ENCODE results near the gene PARD6G. TPM values are rescaled to one million over a fixed set of nuclear protein-coding genes. Genes with fewer than 3 reads are reported as not detected.

Gene PARD6G
- total and polyA plus RNA-seq, 10 of the 15 experiments (the other 5 are each of a cell fraction or from before 2014, with no cell fraction given), result 0.20 to 2.0 (median 0.60) TPM

DNA sequence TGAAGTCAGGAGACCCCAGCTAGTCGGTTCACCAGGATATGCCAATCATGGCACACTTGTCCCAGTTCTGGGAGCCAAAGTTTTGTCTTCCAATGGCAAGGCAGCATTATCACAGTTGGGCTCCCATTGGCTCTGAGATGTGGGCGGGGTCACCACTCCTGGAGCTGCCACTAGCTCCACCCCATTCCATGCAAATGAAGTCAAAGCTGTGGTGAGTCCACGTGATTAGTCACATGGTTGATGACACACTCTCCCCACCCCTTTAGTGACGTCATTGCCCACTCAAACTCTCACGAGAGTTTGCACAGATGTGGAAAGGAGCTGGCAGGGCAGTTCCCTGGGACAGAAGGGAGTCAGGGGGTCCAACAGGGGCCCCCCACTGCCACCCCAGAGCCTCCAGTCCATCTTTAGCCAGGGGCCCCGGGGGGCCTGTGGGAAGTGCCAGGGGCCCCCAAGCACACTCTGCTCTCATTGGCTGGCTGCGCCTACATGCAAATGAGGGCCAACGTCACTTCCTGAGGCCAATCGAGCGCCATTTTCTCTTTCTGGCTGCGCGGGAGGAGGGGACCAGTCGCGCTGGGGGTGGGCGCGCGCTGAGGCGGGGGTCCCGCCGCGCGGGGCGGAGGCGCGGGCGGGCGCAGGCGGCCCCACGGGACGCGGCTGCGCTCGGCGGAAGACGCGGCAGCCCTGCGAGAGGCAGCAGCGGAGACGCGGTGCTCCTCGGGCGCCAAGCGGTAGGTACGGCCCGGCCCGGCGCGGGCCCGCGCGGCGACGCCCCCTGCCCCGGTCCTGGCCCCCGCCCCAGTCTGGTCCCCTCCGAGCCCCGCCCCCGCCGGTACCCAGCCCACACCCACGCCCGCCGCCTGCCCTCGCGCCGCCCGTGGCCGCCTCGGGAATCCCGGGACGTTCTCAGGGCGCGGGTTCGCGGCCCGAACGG, 138.3 kb downstream of the PARD6G start, which contains the start of gene ADNP2 (continued):
- peak; percentile 26; the same call in 1 of the 2 replicates for TF ChIP-seq RB1 (IDR thresholded peaks at IDR 0.05; ENCODE audit: borderline replicate concordance)
- TF ChIP-seq, protein P1, sequence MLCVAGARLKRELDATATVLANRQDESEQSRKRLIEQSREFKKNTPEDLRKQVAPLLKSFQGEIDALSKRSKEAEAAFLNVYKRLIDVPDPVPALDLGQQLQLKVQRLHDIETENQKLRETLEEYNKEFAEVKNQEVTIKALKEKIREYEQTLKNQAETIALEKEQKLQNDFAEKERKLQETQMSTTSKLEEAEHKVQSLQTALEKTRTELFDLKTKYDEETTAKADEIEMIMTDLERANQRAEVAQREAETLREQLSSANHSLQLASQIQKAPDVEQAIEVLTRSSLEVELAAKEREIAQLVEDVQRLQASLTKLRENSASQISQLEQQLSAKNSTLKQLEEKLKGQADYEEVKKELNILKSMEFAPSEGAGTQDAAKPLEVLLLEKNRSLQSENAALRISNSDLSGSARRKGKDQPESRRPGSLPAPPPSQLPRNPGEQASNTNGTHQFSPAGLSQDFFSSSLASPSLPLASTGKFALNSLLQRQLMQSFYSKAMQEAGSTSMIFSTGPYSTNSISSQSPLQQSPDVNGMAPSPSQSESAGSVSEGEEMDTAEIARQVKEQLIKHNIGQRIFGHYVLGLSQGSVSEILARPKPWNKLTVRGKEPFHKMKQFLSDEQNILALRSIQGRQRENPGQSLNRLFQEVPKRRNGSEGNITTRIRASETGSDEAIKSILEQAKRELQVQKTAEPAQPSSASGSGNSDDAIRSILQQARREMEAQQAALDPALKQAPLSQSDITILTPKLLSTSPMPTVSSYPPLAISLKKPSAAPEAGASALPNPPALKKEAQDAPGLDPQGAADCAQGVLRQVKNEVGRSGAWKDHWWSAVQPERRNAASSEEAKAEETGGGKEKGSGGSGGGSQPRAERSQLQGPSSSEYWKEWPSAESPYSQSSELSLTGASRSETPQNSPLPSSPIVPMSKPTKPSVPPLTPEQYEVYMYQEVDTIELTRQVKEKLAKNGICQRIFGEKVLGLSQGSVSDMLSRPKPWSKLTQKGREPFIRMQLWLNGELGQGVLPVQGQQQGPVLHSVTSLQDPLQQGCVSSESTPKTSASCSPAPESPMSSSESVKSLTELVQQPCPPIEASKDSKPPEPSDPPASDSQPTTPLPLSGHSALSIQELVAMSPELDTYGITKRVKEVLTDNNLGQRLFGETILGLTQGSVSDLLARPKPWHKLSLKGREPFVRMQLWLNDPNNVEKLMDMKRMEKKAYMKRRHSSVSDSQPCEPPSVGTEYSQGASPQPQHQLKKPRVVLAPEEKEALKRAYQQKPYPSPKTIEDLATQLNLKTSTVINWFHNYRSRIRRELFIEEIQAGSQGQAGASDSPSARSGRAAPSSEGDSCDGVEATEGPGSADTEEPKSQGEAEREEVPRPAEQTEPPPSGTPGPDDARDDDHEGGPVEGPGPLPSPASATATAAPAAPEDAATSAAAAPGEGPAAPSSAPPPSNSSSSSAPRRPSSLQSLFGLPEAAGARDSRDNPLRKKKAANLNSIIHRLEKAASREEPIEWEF (IDR thresholded peaks at IDR 0.05; ENCODE audit: insufficient replicate concordance, low read depth, low read length), result no peak
- no peak for TF ChIP-seq HDAC2 (IDR thresholded peaks at IDR 0.05)
- 0 out of 2 replicates have a peak, but pooled peaks have one; percentile 28 for TF ChIP-seq JUNB (IDR thresholded peaks at IDR 0.05)
- TF ChIP-seq POLR2AphosphoS2 (IDR thresholded peaks at IDR 0.05; ENCODE audit: low read depth, low read length), result no peak
- TF ChIP-seq MYC (IDR thresholded peaks at IDR 0.05; ENCODE audit: insufficient read depth, insufficient read length, insufficient replicate concordance, low read length, severe bottlenecking), result no peak
- TF ChIP-seq GABPA (IDR thresholded peaks at IDR 0.05; ENCODE audit: low read depth), result peak; percentile 69
- TF ChIP-seq NFXL1 (IDR thresholded peaks at IDR 0.05; ENCODE audit: borderline replicate concordance), result no peak
- TF ChIP-seq BHLHE40 (IDR thresholded peaks at IDR 0.05; ENCODE audit: borderline replicate concordance in 1 of 2, low read depth in 2 of 2, low read length in 1 of 2), result peak; percentile 50 to 81; a peak in 2 of 4 replicates
- TF ChIP-seq NFYA (IDR thresholded peaks at IDR 0.05; ENCODE audit: borderline replicate concordance, low read depth, low read length), result no peak
- TF ChIP-seq, protein P2, sequence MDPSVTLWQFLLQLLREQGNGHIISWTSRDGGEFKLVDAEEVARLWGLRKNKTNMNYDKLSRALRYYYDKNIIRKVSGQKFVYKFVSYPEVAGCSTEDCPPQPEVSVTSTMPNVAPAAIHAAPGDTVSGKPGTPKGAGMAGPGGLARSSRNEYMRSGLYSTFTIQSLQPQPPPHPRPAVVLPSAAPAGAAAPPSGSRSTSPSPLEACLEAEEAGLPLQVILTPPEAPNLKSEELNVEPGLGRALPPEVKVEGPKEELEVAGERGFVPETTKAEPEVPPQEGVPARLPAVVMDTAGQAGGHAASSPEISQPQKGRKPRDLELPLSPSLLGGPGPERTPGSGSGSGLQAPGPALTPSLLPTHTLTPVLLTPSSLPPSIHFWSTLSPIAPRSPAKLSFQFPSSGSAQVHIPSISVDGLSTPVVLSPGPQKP (IDR thresholded peaks at IDR 0.05; ENCODE audit: low read depth, low read length), result no peak
- TF ChIP-seq, protein P3, sequence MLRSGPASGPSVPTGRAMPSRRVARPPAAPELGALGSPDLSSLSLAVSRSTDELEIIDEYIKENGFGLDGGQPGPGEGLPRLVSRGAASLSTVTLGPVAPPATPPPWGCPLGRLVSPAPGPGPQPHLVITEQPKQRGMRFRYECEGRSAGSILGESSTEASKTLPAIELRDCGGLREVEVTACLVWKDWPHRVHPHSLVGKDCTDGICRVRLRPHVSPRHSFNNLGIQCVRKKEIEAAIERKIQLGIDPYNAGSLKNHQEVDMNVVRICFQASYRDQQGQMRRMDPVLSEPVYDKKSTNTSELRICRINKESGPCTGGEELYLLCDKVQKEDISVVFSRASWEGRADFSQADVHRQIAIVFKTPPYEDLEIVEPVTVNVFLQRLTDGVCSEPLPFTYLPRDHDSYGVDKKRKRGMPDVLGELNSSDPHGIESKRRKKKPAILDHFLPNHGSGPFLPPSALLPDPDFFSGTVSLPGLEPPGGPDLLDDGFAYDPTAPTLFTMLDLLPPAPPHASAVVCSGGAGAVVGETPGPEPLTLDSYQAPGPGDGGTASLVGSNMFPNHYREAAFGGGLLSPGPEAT (IDR thresholded peaks at IDR 0.05; ENCODE audit: low read depth), result no peak
- no peak for TF ChIP-seq MYB (IDR thresholded peaks at IDR 0.05; ENCODE audit: borderline replicate concordance, low read depth, low read length)
- no peak for TF ChIP-seq RAD21 (IDR thresholded peaks at IDR 0.05; ENCODE audit: insufficient read depth, low read depth, low read length)
- peak; percentile 32; the same call in 1 of the 2 replicates for TF ChIP-seq LARP7 (IDR thresholded peaks at IDR 0.05)
- TF ChIP-seq BMI1 (IDR thresholded peaks at IDR 0.05; ENCODE audit: borderline replicate concordance), result no peak
- TF ChIP-seq, protein P4, sequence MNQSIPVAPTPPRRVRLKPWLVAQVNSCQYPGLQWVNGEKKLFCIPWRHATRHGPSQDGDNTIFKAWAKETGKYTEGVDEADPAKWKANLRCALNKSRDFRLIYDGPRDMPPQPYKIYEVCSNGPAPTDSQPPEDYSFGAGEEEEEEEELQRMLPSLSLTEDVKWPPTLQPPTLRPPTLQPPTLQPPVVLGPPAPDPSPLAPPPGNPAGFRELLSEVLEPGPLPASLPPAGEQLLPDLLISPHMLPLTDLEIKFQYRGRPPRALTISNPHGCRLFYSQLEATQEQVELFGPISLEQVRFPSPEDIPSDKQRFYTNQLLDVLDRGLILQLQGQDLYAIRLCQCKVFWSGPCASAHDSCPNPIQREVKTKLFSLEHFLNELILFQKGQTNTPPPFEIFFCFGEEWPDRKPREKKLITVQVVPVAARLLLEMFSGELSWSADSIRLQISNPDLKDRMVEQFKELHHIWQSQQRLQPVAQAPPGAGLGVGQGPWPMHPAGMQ (IDR thresholded peaks at IDR 0.05; ENCODE audit: borderline replicate concordance), result no peak
- TF ChIP-seq, protein P5, sequence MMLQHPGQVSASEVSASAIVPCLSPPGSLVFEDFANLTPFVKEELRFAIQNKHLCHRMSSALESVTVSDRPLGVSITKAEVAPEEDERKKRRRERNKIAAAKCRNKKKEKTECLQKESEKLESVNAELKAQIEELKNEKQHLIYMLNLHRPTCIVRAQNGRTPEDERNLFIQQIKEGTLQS (IDR thresholded peaks at IDR 0.05; ENCODE audit: borderline replicate concordance, extremely low read depth, low read depth, low read length), result peak; percentile 76; the same call in 1 of the 2 replicates

All from GM12878 (cell line).